HCT116 (cell line): ENCODE results near the gene ADGRD1. TPM values are rescaled to one million over a fixed set of nuclear protein-coding genes. Genes with fewer than 3 reads are reported as not detected.

Experiments used
- ATAC-seq: fragments of 200-7000 bp; cut with Tn5 transposase; 2 replicates; pipeline ENCODE4 v1.9.1; 2020; ENCODE audit warnings: mild to moderate bottlenecking, moderate library complexity
- BruUV-seq: library from RNA; stranded (reverse); fragments of 400-500 nt; replicated peaks from 2 replicates; lab custom pipeline; 2021; lab: Mats Ljungman, UMichigan
- CTCF ChIA-PET: fragments of 300-600 bp; sonication (Branson Sonifier 250); formaldehyde crosslinking; loops from one replicate; lab custom pipeline; 2021; ENCODE audit warnings: antibody characterized with exemption; lab: Charles Lee
- POLR2A ChIA-PET: fragments of 300-600, 350-600 bp; sonication (Branson Sonifier 250); formaldehyde crosslinking; loops from one replicate; lab custom pipeline; 2021; ENCODE audit warnings: antibody characterized with exemption; lab: Charles Lee
- RAD21 ChIA-PET, 2 experiments: fragments of 300-600 bp; sonication (Branson Sonifier 250); formaldehyde crosslinking; loops; one replicate each; lab custom pipeline; 2023; ENCODE audit warnings: low total read pairs in 2 of 2; ENCODE audit not compliant: uncharacterized antibody in 2 of 2, unreplicated experiment in 2 of 2, low non-redundant PET in 1 of 2; lab: Charles Lee
- DNase-seq: peaks from one replicate; pipeline ENCODE4 v3.0.0-alpha.2; 2010; ENCODE audit warnings: low read depth, low spot score
- H2AFZ ChIP-seq: fragments of 200-600 bp; shearing (Covaris generic), sonication (generic); 2 replicates; pipeline ENCODE4 v1.6.1; 2017; ENCODE audit warnings: low read depth, mixed run types, mixed read lengths, antibody characterized with exemption, low read length; ENCODE audit not compliant: poor library complexity, severe bottlenecking
- H3K27ac ChIP-seq: 2 replicates; pipeline ENCODE4 v1.5.1; 2012; ENCODE audit warnings: low read depth, low read length
- H3K27me3 ChIP-seq: fragments of 200-600 bp; sonication (generic); 2 replicates; pipeline ENCODE4 v1.6.1; 2016; ENCODE audit warnings: mixed run types, low read length, mixed read lengths; ENCODE audit not compliant: insufficient read depth
- H3K36me3 ChIP-seq, 2 experiments: fragments of 200-500 bp in 1 of 2; fragments of 200-600 bp in 1 of 2; sonication (Bioruptor generic) in 1 of 2; sonication (generic) in 1 of 2; 2 replicates each; pipeline versions ENCODE4 v1.5.1 to v1.6.1; 2014 to 2016; ENCODE audit warnings: low read length in 2 of 2, inconsistent platforms in 1 of 2, mixed read lengths in 1 of 2, mixed run types in 1 of 2; ENCODE audit not compliant: insufficient read depth in 2 of 2, control insufficient read depth in 1 of 2
- H3K4me1 ChIP-seq, 2 experiments: fragments of 200-600 bp in 1 of 2; sonication (generic) in 1 of 2; 2 replicates each; pipeline versions ENCODE4 v1.5.1 to v1.6.1; 2012 to 2017; ENCODE audit warnings: low read length in 2 of 2, inconsistent platforms in 1 of 2, mild to moderate bottlenecking in 1 of 2, mixed read lengths in 1 of 2, mixed run types in 1 of 2, moderate library complexity in 1 of 2; ENCODE audit not compliant: insufficient read depth in 2 of 2, control insufficient read depth in 1 of 2
- H3K4me2 ChIP-seq: fragments of 200-600 bp; sonication (generic); 2 replicates; pipeline ENCODE4 v1.6.1; 2017; ENCODE audit warnings: mixed run types, low read length, mixed read lengths
- H3K4me3 ChIP-seq, 2 experiments: fragments of 200-600 bp in 1 of 2; sonication (generic) in 1 of 2; replicated peaks in 1 of 2; 2 replicates each; pipeline ENCODE4 v1.5.1; 2011 to 2016; ENCODE audit warnings: low read length in 2 of 2, control low read depth in 1 of 2, low read depth in 1 of 2, mild to moderate bottlenecking in 1 of 2, mixed read lengths in 1 of 2, mixed run types in 1 of 2
- H3K79me2 ChIP-seq: fragments of 200-600 bp; sonication (generic); 2 replicates; pipeline ENCODE4 v1.6.1; 2017; ENCODE audit warnings: mild to moderate bottlenecking, mixed run types, low read length, moderate library complexity, mixed read lengths; ENCODE audit not compliant: insufficient read depth
- H3K9ac ChIP-seq: fragments of 200-600 bp; sonication (generic); 2 replicates; pipeline ENCODE4 v1.6.1; 2016; ENCODE audit warnings: low read length, mixed read lengths
- H3K9me2 ChIP-seq: fragments of 200-600 bp; sonication (generic), shearing (Covaris generic); 2 replicates; pipeline ENCODE4 v1.6.1; 2017; ENCODE audit warnings: mixed run types, mild to moderate bottlenecking, moderate library complexity; ENCODE audit not compliant: insufficient read depth
- H3K9me3 ChIP-seq, 2 experiments: fragments of 200-500 bp in 1 of 2; fragments of 200-600 bp in 1 of 2; sonication (Bioruptor generic) in 1 of 2; sonication (generic) in 1 of 2; 2 replicates each; pipeline ENCODE4 v1.6.1; 2014 to 2017; ENCODE audit warnings: low read length in 2 of 2, mixed read lengths in 2 of 2, inconsistent platforms in 1 of 2, low read depth in 1 of 2, mild to moderate bottlenecking in 1 of 2, mixed run types in 1 of 2, moderate library complexity in 1 of 2; ENCODE audit not compliant: control insufficient read depth in 1 of 2, insufficient read depth in 1 of 2
- H4K20me1 ChIP-seq: fragments of 200-600 bp; sonication (generic), shearing (Covaris generic); 2 replicates; pipeline ENCODE4 v1.6.1; 2017; ENCODE audit warnings: mixed run types, mild to moderate bottlenecking, moderate library complexity; ENCODE audit not compliant: insufficient read depth
- CBX3 ChIP-seq: IDR thresholded peaks from 2 replicates; pipeline ENCODE4 v1.6.1; 2012; ENCODE audit warnings: low read depth
- CEBPB ChIP-seq: IDR thresholded peaks from 2 replicates; pipeline ENCODE4 v1.6.1; 2012; ENCODE audit warnings: low read depth
- EGR1 ChIP-seq: IDR thresholded peaks from 2 replicates; pipeline ENCODE4 v1.6.1; 2012; ENCODE audit warnings: low read depth
- ELF1 ChIP-seq: IDR thresholded peaks from 2 replicates; pipeline ENCODE4 v1.6.1; 2012; ENCODE audit warnings: low read depth, borderline replicate concordance
- EZH2 ChIP-seq: fragments of 200-600 bp; sonication (generic); IDR thresholded peaks from 2 replicates; pipeline ENCODE4 v1.6.1; 2017; ENCODE audit warnings: antibody characterized with exemption, mixed run types
- EZH2phosphoT487 ChIP-seq: fragments of 200-600 bp; IDR thresholded peaks from 2 replicates; pipeline ENCODE4 v1.6.1; 2018; ENCODE audit warnings: antibody characterized with exemption, borderline replicate concordance
- FOSL1 ChIP-seq: IDR thresholded peaks from 2 replicates; pipeline ENCODE4 v1.6.1; 2012; ENCODE audit warnings: low read depth
- JUND ChIP-seq: IDR thresholded peaks from 2 replicates; pipeline ENCODE4 v1.6.1; 2012
- POLR2AphosphoS5 ChIP-seq: IDR thresholded peaks from 2 replicates; pipeline ENCODE4 v1.6.1; 2011; ENCODE audit warnings: mild to moderate bottlenecking, low read depth, low read length, moderate library complexity
- RAD21 ChIP-seq: IDR thresholded peaks from 2 replicates; pipeline ENCODE4 v1.6.1; 2012; ENCODE audit warnings: low read depth, mild to moderate bottlenecking
- SP1 ChIP-seq: IDR thresholded peaks from 2 replicates; pipeline ENCODE4 v1.6.1; 2012; ENCODE audit warnings: low read depth
- SRF ChIP-seq: IDR thresholded peaks from 2 replicates; pipeline ENCODE4 v1.6.1; 2012; ENCODE audit warnings: low read depth
- TCF7L2 ChIP-seq: IDR thresholded peaks from 2 replicates; pipeline ENCODE4 v1.7.0; 2011; ENCODE audit warnings: borderline replicate concordance, inconsistent platforms; ENCODE audit not compliant: insufficient read depth, insufficient read length; ENCODE audit errors: extremely low read depth
- ZFX ChIP-seq: fragments of 450-650 bp; IDR thresholded peaks from 2 replicates; pipeline ENCODE4 v1.6.1; 2017
- ZNF274 ChIP-seq: fragments of 200-500 bp; sonication (Bioruptor generic); IDR thresholded peaks from 2 replicates; pipeline ENCODE4 v1.6.1; 2014; ENCODE audit warnings: mild to moderate bottlenecking, low read depth, low read length, inconsistent platforms
- intact Hi-C: fragments of 100-400 bp; cut with micrococcal nuclease; formaldehyde crosslinking; loops from 2 replicates; pipeline ENCODE4 v1.10.0; 2022
- total RNA-seq: library from RNA; stranded (reverse); gene quantifications from one replicate; pipeline ENCODE4 v1.2.1, GENCODE V29; 2021; ENCODE audit not compliant: unreplicated experiment
- TF ChIP-seq, protein P1 (sequence below): IDR thresholded peaks from 2 replicates; pipeline ENCODE4 v1.6.1; 2012

The ADGRD1 gene
- total RNA-seq, 1 experiment from 2014 or later, result 0.44 TPM

DNA sequence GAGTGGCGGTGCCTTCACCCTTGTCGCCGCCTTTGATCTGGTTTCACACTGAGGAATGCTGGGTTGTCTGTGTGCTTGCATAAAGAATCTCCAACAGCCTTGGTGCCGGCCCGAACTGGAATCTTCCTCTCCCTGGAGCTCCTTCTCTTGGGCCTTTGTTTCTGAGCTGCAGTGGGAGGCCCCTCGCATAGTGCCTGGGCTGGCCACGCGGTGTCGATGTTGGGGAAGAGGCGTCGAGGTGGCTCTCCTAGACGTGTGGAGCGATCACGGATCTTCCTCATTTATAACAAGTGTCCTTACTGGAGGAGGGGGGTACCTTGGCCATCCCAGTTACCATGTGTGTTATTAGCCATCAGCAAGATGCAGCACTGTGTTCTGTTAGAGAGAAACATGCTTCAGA, 60.6 kb downstream of the ADGRD1 start (continued):
- TF ChIP-seq RAD21, result no peak
- no peak for TF ChIP-seq EGR1
- TF ChIP-seq EZH2, result no peak

GRCh38 chr12:131015581-131016337, 62.1 kb downstream of the ADGRD1 start:
- H3K4me2 ChIP-seq, result no peak overlapping the region
- CTCF ChIA-PET, result no interaction called here
- no peak overlapping the region for H3K9ac ChIP-seq
- intact Hi-C loops, result no loop called here
- H2AFZ ChIP-seq, result no peak overlapping the region
- no TSS peak for BruUV-seq
- H3K9me2 ChIP-seq, result no peaks in the 10 kb centered on the region
- no peak for ATAC-seq
- no peaks in the 10 kb centered on the region for H3K27me3 ChIP-seq
- no peaks in the 10 kb centered on the region for H3K79me2 ChIP-seq
- RAD21 ChIA-PET, result no interaction called here
- no peaks in the 10 kb centered on the region for H3K9me3 ChIP-seq
- no peak for DNase-seq
- H3K36me3 ChIP-seq, result no peaks in the 10 kb centered on the region
- no peak for TF ChIP-seq RAD21
- no peak for TF ChIP-seq JUND
- TF ChIP-seq FOSL1, result no peak
- TF ChIP-seq CEBPB, result no peak
- no peak for TF ChIP-seq CBX3
- TF ChIP-seq POLR2AphosphoS5, result no peak
- TF ChIP-seq ZFX, result no peak
- no peak for TF ChIP-seq TCF7L2
- no peak for TF ChIP-seq EZH2phosphoT487
- TF ChIP-seq, protein P1, sequence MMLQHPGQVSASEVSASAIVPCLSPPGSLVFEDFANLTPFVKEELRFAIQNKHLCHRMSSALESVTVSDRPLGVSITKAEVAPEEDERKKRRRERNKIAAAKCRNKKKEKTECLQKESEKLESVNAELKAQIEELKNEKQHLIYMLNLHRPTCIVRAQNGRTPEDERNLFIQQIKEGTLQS, result no peak
- TF ChIP-seq ELF1, result no peak
- no peak for TF ChIP-seq SRF
- TF ChIP-seq SP1, result no peak
- no peak for TF ChIP-seq ZNF274
- POLR2A ChIA-PET, result no interaction called here
- no peak overlapping the region for H3K4me3 ChIP-seq
- no peaks in the 10 kb centered on the region for H4K20me1 ChIP-seq
- H3K27ac ChIP-seq, result no peak overlapping the region
- H3K4me1 ChIP-seq, result no peaks in the 10 kb centered on the region
